SU-DHL-6 (cell line): ENCODE results near the gene TXNRD2.

Experiments
- CTCF ChIP-seq: fragments of 200-600 bp; sonication (generic); IDR thresholded peaks from one replicate; pipeline ENCODE4 v1.5.1; 2017; ENCODE audit warnings: antibody characterized with exemption, mild to moderate bottlenecking, low read length, moderate library complexity; ENCODE audit not compliant: insufficient read depth, poor library complexity, severe bottlenecking
- EZH2phosphoT487 ChIP-seq: fragments of 200-600 bp; sonication (generic), shearing (Covaris generic); conservative IDR thresholded peaks from 2 replicates; pipeline ENCODE4 v1.6.1; 2018; ENCODE audit warnings: mild to moderate bottlenecking, antibody characterized with exemption, low read length, moderate library complexity, mixed read lengths

- no peak for TF ChIP-seq CTCF
- TF ChIP-seq EZH2phosphoT487 = no peak
Observed at GRCh38 chr22:19916941-19917340, 24.7 kb downstream of the TXNRD2 start.
